Heart left ventricle (tissue), 13 donors: ENCODE results near the gene ISCU.

ENCODE experiments used
- POLR2A ChIP-seq, 2 donors: fragments of 450-650 bp; IDR thresholded peaks; one replicate each; pipeline ENCODE4 v1.6.1; 2017; ENCODE audit warnings: antibody characterized with exemption in 2 of 2, mild to moderate bottlenecking in 2 of 2, moderate library complexity in 2 of 2
- TF ChIP-seq, protein P1 (sequence below), 12 donors: fragments of 200-600 bp; sonication (generic) in 4 of 12; IDR thresholded peaks; one replicate each; pipeline versions ENCODE4 v1.5.0 to v1.8.0; 2018 to 2022; ENCODE audit warnings: antibody characterized with exemption in 12 of 12, mild to moderate bottlenecking in 5 of 12
- donor health status: ischemic (EF 13 %, LVEDD 7.1; RV severe dilation, severe dysfunction).
- donor health status: DM: no; HTN: yes; CAD: no.
- donor health status: DM: no; HTN: no; CAD: no.
- donor health status: ischemic (EF 25% LVEDD 6.9; RV normal size, moderate dysfunction).
- donor health status: ischemic (EF 25% LVEDD 5.7; RV mildly dilated, moderate dysfunction).
- donor health status: ischemic (EF 35%, LVEDD 5.7; RV mildly dilated, moderate dysfunction).
- donor health status: nonischemic (EF 11% LVEDD 7.7; RV severe dilation, severe dysfunction).
- donor health status: DM: yes; HTN: yes; CAD: no.
- donor health status: PGD.
- donor health status: ischemic (EF 29% LVEDD 5.4; RV normal size, mild dysfunction).
- donor health status: nonischemic (EF 23%, LVEDD 6.1; RV moderate dilation, normal function).

DNA sequence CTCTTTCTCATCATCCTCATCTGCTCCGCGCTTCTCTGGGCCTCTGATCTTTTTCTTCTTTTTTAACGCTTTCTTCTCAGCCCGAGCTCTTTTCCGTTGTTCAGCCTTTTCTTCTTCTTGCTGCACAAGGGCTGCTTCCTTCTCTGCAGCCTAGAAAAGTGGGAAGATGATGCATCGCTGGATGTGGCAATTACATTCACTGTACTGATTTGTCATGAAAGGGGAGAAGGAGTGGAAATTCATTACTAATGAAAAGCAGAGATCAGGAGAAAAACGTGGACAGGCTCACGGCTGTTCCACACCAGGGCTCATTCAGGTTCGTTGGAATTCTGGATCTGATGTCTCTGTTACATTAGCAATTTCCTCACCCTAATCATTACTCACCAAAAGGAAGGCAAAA lies 32.2 kb upstream of the ISCU start:
- TF ChIP-seq, protein P1, sequence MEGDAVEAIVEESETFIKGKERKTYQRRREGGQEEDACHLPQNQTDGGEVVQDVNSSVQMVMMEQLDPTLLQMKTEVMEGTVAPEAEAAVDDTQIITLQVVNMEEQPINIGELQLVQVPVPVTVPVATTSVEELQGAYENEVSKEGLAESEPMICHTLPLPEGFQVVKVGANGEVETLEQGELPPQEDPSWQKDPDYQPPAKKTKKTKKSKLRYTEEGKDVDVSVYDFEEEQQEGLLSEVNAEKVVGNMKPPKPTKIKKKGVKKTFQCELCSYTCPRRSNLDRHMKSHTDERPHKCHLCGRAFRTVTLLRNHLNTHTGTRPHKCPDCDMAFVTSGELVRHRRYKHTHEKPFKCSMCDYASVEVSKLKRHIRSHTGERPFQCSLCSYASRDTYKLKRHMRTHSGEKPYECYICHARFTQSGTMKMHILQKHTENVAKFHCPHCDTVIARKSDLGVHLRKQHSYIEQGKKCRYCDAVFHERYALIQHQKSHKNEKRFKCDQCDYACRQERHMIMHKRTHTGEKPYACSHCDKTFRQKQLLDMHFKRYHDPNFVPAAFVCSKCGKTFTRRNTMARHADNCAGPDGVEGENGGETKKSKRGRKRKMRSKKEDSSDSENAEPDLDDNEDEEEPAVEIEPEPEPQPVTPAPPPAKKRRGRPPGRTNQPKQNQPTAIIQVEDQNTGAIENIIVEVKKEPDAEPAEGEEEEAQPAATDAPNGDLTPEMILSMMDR (IDR thresholded peaks at IDR 0.05), result no peak
- TF ChIP-seq POLR2A (IDR thresholded peaks at IDR 0.05), result no peak
